Heart right ventricle (tissue), 16 donors: ENCODE measurements around the gene PHYKPL. TPM values are rescaled to one million over a fixed set of nuclear protein-coding genes. Genes with fewer than 3 reads are reported as not detected.

Source experiments
- ATAC-seq, 8 donors: fragments of 200-7000 bp; cut with Tn5 transposase; one replicate each; pipeline ENCODE4 v1.9.1; 2020; ENCODE audit warnings: mild to moderate bottlenecking in 8 of 8, moderate library complexity in 8 of 8, moderate number of reproducible peaks in 1 of 8
- DNase-seq, 2 donors: peaks; one replicate each; pipeline ENCODE4 v3.0.0-alpha.2; 2020
- H3K27ac ChIP-seq, 10 donors: fragments of 200-600 bp; sonication (generic) in 2 of 10; one replicate each; pipeline versions ENCODE4 v1.5.0 to v1.8.0; 2020 to 2022; ENCODE audit warnings: mild to moderate bottlenecking in 3 of 10
- H3K27me3 ChIP-seq, 7 donors: fragments of 200-600 bp; one replicate each; pipeline ENCODE4 v1.8.0; 2021 to 2022; ENCODE audit warnings: mild to moderate bottlenecking in 2 of 7
- H3K36me3 ChIP-seq, 9 donors: fragments of 200-600 bp; sonication (generic) in 1 of 9; one replicate each; pipeline versions ENCODE4 v1.5.0 to v1.8.0; 2020 to 2022; ENCODE audit warnings: mild to moderate bottlenecking in 2 of 9
- H3K4me1 ChIP-seq, 9 donors: fragments of 200-600 bp; sonication (generic) in 1 of 9; one replicate each; pipeline versions ENCODE4 v1.5.0 to v1.8.0; 2020 to 2022; ENCODE audit warnings: mild to moderate bottlenecking in 4 of 9
- H3K4me3 ChIP-seq, 10 donors: fragments of 200-600 bp; sonication (generic) in 2 of 10; one replicate each; pipeline versions ENCODE4 v1.5.0 to v1.8.0; 2020 to 2022; ENCODE audit warnings: mild to moderate bottlenecking in 7 of 10, moderate library complexity in 2 of 10
- H3K9me3 ChIP-seq, 11 donors: fragments of 200-600 bp in 10 of 11; sonication (generic) in 2 of 11; one replicate each; pipeline versions ENCODE4 v1.5.0 to v1.8.0; 2013 to 2022; ENCODE audit warnings: mild to moderate bottlenecking in 2 of 11, control low read depth in 1 of 11, moderate library complexity in 1 of 11
- WGBS, 2 donors: extraction: QIAGEN DNeasy Blood & Tissue Kit; methylation state at CpG; one replicate each; pipeline ENCODE4 v1.1.7; 2013; ENCODE audit warnings: inconsistent platforms in 1 of 2; 5-methylcytosine and 5-hydroxymethylcytosine counted together
- intact Hi-C, 10 donors: fragments of 100-400 bp; cut with DNase I; formaldehyde crosslinking; loops; one replicate each; pipeline versions ENCODE4 v1.11.1 to v1.14.2; 2022
- long read RNA-seq, 3 donors: library from polyadenylated mRNA; unstranded; transcript quantifications; one replicate each; pipeline ENCODE4 v2.0.0, GENCODE V29; 2020 to 2021
- polyA plus RNA-seq, 2 donors: library from polyadenylated mRNA; stranded (reverse); fragments of 200-250 nt; gene quantifications; one replicate each; pipeline ENCODE4 v1.2.3, GENCODE V29; 2013
- total RNA-seq, 10 donors: library from RNA; stranded (reverse); fragmentation: NEBNext Ultra II Directional in 3 of 10; extraction: Animal tissue kit (Norgen Biotek cat#: 25700) in 3 of 10; gene quantifications; one replicate each; pipeline versions ENCODE4 v1.2.1 to v1.2.4, GENCODE V29; 2021 to 2023
- TF ChIP-seq, protein P1 (sequence below), 9 donors: fragments of 200-600 bp; sonication (generic) in 2 of 9; IDR thresholded peaks; one replicate each; pipeline versions ENCODE4 v1.5.0 to v1.8.0; 2021 to 2022; ENCODE audit warnings: antibody characterized with exemption in 9 of 9, mild to moderate bottlenecking in 5 of 9, moderate library complexity in 1 of 9
- donor health status: Arrhythmogenic right ventricular cardiomyopathy.
- donor health status: ischemic (EF 13 %, LVEDD 7.1; RV severe dilation, severe dysfunction).
- donor health status: healthy with polysubstance abuse.
- donor health status: DM: no; HTN: yes; CAD: no.
- donor health status: DM: no; HTN: no; CAD: no.
- donor health status: ischemic (EF 25% LVEDD 6.9; RV normal size, moderate dysfunction).
- donor health status: ischemic (EF 25% LVEDD 5.7; RV mildly dilated, moderate dysfunction).
- donor health status: healthy.
- donor health status: DM: yes; HTN: yes; CAD: no.
- donor health status: Ischemic cardiomyopathy.
- donor health status: ischemic (EF 35%, LVEDD 5.7; RV mildly dilated, moderate dysfunction).
- donor health status: nonischemic (EF 11% LVEDD 7.7; RV severe dilation, severe dysfunction).
- donor health status: DM: yes; HTN: yes; CAD: no.
- donor health status: PGD.
- donor health status: ischemic (EF 29% LVEDD 5.4; RV normal size, mild dysfunction).
- donor health status: nonischemic (EF 23%, LVEDD 6.1; RV moderate dilation, normal function).

Gene PHYKPL
- total RNA-seq (10 to 100 TPM; 30.5 to 50.6 (median 37.3) TPM), polyA plus RNA-seq (10 to 100 TPM; 24.8 to 59.8 TPM)
- long read RNA-seq, donor 1, transcript PHYKPL-201 (13 exons, 2,038 nt), result major isoform, 33 of 84 reads
- long read RNA-seq, donor 1, partial matches to known transcripts, result 14 of 84 reads
- long read RNA-seq, donor 1, other reads (novel, unspliced or antisense), result 36 of 84 reads
- long read RNA-seq, donor 2, transcript PHYKPL-201 (13 exons, 2,038 nt), result major isoform, 41 of 77 reads
- long read RNA-seq, donor 2, partial matches to known transcripts, result 3 of 77 reads
- long read RNA-seq, donor 2, other reads (novel, unspliced or antisense), result 33 of 77 reads
- long read RNA-seq, donor 3, transcript PHYKPL-201 (13 exons, 2,038 nt), result major isoform, 106 of 164 reads
- long read RNA-seq, donor 3, partial matches to known transcripts, result 14 of 164 reads
- long read RNA-seq, donor 3, other reads (novel, unspliced or antisense), result 44 of 164 reads

DNA sequence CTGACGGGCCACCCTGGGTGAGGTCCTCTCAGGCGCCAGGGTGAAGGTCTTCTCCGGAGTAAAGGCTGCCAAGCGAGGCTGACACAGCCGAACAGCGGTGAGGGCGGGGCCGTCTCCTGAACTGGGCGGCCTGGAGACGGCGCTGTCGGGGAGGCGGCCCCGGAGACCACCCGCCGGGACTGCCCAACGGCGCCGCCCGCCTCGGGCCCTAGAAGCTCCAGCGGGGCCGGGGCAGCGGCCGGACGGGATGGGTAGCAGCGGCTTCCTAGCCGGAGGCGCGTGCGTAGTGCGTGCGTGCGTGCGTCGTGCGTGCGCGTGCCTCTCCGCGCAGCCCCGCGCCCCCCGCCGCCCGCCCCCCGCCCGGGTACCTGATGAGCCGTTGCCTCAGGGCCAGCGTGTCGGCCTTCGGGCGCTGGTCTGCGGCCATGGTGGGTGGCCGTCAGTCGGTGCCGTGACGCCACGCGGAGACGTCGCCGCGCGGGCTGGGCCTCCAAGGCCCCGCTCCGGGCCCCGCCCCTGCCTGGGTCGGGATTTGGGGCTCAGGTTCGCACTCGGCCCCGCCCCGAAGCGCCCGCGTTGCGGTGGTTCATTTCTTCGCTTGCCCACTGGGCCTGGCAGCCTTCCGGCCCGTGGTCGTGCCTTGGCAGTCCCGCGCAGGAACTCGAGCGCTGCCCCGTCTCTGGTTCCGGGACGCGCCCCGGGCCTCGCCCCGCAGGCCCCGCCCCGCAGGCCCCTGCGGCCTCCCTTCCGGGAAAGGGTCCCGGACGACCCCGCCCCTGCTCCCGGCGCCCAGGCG lies at the start of gene PHYKPL:
Gene PHYKPL, minus strand, starts transcription at position 679 of the 796 bp plus-strand sequence. Its CDS starts 252 bp downstream, at position 427.
- WGBS, 2 donors, result 1% methylated on average over 92 to 102 of the region's 102 CpGs
- H3K4me3 ChIP-seq, result peak within 1 kb of the TSS; percentile 76 to 95 (median 91)
- intact Hi-C loops, result loop anchor here in 2 of 10 donors (1.0 to 2.0 kb wide), 2 partner anchors 28 kb away; partner anchors contain the start of gene HNRNPAB (in 2 of the 2)
- peaks cover 20 to 72% (median 38%) of the 10 kb centered on the region in 9 donors for H3K4me1 ChIP-seq
- no peaks in the 10 kb centered on the region for H3K27me3 ChIP-seq
- H3K9me3 ChIP-seq, result no peaks in the 10 kb centered on the region
- peak; percentile 59 to 80 for DNase-seq
- TF ChIP-seq, protein P1, sequence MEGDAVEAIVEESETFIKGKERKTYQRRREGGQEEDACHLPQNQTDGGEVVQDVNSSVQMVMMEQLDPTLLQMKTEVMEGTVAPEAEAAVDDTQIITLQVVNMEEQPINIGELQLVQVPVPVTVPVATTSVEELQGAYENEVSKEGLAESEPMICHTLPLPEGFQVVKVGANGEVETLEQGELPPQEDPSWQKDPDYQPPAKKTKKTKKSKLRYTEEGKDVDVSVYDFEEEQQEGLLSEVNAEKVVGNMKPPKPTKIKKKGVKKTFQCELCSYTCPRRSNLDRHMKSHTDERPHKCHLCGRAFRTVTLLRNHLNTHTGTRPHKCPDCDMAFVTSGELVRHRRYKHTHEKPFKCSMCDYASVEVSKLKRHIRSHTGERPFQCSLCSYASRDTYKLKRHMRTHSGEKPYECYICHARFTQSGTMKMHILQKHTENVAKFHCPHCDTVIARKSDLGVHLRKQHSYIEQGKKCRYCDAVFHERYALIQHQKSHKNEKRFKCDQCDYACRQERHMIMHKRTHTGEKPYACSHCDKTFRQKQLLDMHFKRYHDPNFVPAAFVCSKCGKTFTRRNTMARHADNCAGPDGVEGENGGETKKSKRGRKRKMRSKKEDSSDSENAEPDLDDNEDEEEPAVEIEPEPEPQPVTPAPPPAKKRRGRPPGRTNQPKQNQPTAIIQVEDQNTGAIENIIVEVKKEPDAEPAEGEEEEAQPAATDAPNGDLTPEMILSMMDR (IDR thresholded peaks at IDR 0.05), result peak in 3 of 9 donors; percentile 22 to 34 (median 34)
- peaks cover 0 to 40% (median 4%) of the 10 kb centered on the region in 9 donors for H3K36me3 ChIP-seq
- H3K27ac ChIP-seq, result peak within 1 kb of the TSS; percentile 84 to 100 (median 98)
- peak; percentile 57 to 84 (median 70) for ATAC-seq

DNA sequence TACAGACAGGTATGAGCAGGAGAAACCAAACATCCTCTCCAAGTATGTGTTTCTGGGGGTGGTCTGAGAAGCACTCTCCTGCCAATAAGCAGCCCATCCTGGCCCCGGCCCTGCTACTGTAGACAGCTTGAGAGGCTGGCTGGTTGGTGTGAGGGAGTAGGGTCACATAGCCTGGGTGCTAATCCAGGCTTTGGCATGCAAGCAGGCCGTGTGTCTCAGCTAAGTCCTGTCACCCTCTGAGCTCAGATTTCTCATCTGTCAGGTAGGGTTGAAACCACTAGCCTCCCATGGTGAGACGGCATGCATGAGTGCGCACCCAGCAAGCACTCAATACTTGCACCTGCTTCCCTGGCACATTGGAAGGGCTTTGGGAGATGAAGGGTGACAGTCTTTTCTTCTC lies 49.8 kb upstream of the PHYKPL start:
- Histone ChIP-seq H3K27ac (no peak overlapping the region), H3K36me3 (no peaks in the 10 kb centered on the region), H3K27me3 (peaks cover 0 to 24% (median 6%) of the 10 kb centered on the region in 7 donors), H3K4me3 (no peak overlapping the region), H3K4me1 (peaks cover 0 to 23% (median 10%) of the 10 kb centered on the region in 9 donors), H3K9me3 (peaks cover 0 to 13% (median 8%) of the 10 kb centered on the region in 11 donors)
- intact Hi-C loops, result loop anchor here in 7 of 10 donors (5.0 to 10.0 kb wide), 8 partner anchors 172 to 1210 kb away; partner anchors contain the start of gene COL23A1 (in 3 of the 7)
- WGBS, 2 donors, result 88 to 95% methylated on average over 4 of the region's 4 CpGs
- DNase-seq (no peak), ATAC-seq (no peak)
- TF ChIP-seq, protein P1 (IDR thresholded peaks at IDR 0.05), result no peak

DNA sequence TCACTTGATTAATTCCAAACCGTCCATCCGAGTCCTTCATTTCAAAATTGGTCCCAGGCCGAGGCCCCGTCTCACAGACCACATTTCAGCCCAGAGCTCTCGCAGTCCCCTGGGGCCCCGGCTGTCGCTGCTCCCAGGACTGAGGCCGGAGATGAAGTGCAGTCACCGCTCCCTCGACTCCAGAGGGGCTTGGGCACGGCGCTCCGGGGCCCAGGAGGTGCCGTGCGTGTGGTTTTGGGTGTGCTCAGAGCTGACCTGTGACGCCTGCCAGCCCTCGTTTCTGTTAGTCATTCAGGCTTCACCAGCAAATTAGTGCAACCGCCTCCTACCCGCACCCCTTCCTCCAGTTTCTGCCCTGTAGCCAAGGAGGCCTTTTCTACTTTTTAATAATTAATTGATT lies 48.7 kb upstream of the PHYKPL start:
- no peak overlapping the region for H3K4me3 ChIP-seq
- peaks cover 0 to 23% (median 10%) of the 10 kb centered on the region in 9 donors for H3K4me1 ChIP-seq
- peaks cover 0 to 13% (median 8%) of the 10 kb centered on the region in 11 donors for H3K9me3 ChIP-seq
- DNase-seq (no peak), ATAC-seq (no peak)
- 75 to 84% methylated on average over 19 of the region's 19 CpGs for WGBS, 2 donors
- TF ChIP-seq, protein P1 (IDR thresholded peaks at IDR 0.05), result no peak
- H3K27me3 ChIP-seq, result peaks cover 0 to 16% (median 3%) of the 10 kb centered on the region in 7 donors
- intact Hi-C loops, result loop anchor here (2.0 to 10.0 kb wide), 10 partner anchors 173 to 1211 kb away; partner anchors contain the start of gene COL23A1 (in 6 of the 10)
- no peak overlapping the region for H3K27ac ChIP-seq
- H3K36me3 ChIP-seq, result no peaks in the 10 kb centered on the region

DNA sequence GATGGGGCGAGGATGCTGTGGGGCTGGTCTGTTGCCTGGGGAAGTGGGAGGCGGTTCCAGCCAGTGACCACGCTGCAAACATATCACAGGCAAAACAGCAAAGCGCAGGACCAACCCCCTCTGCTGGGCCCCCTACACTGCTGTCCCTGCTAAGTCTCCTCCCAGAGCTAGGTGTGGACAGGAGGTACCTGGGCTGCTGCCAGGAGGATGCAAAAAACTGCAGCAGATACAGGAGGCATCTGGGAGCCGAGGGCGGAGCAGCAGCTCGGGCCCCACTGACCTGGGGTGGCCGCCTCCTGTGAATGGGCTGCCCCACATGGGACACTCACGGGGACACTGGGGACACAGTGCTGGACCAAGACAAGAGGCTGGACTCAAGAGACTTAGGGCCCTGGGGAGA lies 48.0 kb upstream of the PHYKPL start:
- TF ChIP-seq, protein P1 (IDR thresholded peaks at IDR 0.05), result no peak
- WGBS, 2 donors, result 72 to 85% methylated on average over 9 of the region's 9 CpGs
- Histone ChIP-seq H3K9me3 (peaks cover 0 to 18% (median 8%) of the 10 kb centered on the region in 11 donors), H3K27ac (no peak overlapping the region), H3K4me1 (peaks cover 0 to 23% (median 10%) of the 10 kb centered on the region in 9 donors), H3K36me3 (no peaks in the 10 kb centered on the region), H3K4me3 (no peak overlapping the region), H3K27me3 (peaks cover 0 to 21% (median 3%) of the 10 kb centered on the region in 7 donors)
- intact Hi-C loops, result loop anchor here (1.0 to 10.0 kb wide), 12 partner anchors 174 to 1212 kb away; partner anchors contain the start of gene COL23A1 (in 8 of the 10)
- ATAC-seq (peak in 1 of 8 donors; percentile 5), DNase-seq (no peak)
